Heart left ventricle (tissue), 13 donors: ENCODE results near the gene OTOS.

Experiments used
- CTCF ChIP-seq, 12 donors: fragments of 200-600 bp; sonication (generic) in 4 of 12; IDR thresholded peaks; one replicate each; pipeline versions ENCODE4 v1.5.0 to v1.8.0; 2018 to 2022; ENCODE audit warnings: antibody characterized with exemption in 12 of 12, mild to moderate bottlenecking in 5 of 12
- POLR2A ChIP-seq, 2 donors: fragments of 450-650 bp; IDR thresholded peaks; one replicate each; pipeline ENCODE4 v1.6.1; 2017; ENCODE audit warnings: antibody characterized with exemption in 2 of 2, mild to moderate bottlenecking in 2 of 2, moderate library complexity in 2 of 2
- donor health status: ischemic (EF 13 %, LVEDD 7.1; RV severe dilation, severe dysfunction).
- donor health status: DM: no; HTN: yes; CAD: no.
- donor health status: DM: no; HTN: no; CAD: no.
- donor health status: ischemic (EF 25% LVEDD 6.9; RV normal size, moderate dysfunction).
- donor health status: ischemic (EF 25% LVEDD 5.7; RV mildly dilated, moderate dysfunction).
- donor health status: ischemic (EF 35%, LVEDD 5.7; RV mildly dilated, moderate dysfunction).
- donor health status: nonischemic (EF 11% LVEDD 7.7; RV severe dilation, severe dysfunction).
- donor health status: DM: yes; HTN: yes; CAD: no.
- donor health status: PGD.
- donor health status: ischemic (EF 29% LVEDD 5.4; RV normal size, mild dysfunction).
- donor health status: nonischemic (EF 23%, LVEDD 6.1; RV moderate dilation, normal function).

- TF ChIP-seq CTCF (IDR thresholded peaks at IDR 0.05) (no peak), POLR2A (IDR thresholded peaks at IDR 0.05) (no peak)
Measured at GRCh38 chr2:240139666-240140393, 628 bp downstream of the OTOS start.
